Caco-2 (cell line): ENCODE results near the gene HOXD8. TPM values are rescaled to one million over a fixed set of nuclear protein-coding genes. Genes with fewer than 3 reads are reported as not detected.

ENCODE experiments used
- BruUV-seq: library from RNA; stranded (reverse); fragments of 400-500 nt; replicated peaks from 2 replicates; lab custom pipeline; 2021; lab: Mats Ljungman, UMichigan
- CTCF ChIA-PET: fragments of 300-600 bp; sonication (Branson Sonifier 250); formaldehyde crosslinking; loops from one replicate; lab custom pipeline; 2022; ENCODE audit warnings: antibody characterized with exemption; lab: Charles Lee
- POLR2A ChIA-PET: fragments of 300-600 bp; sonication (Branson Sonifier 250); formaldehyde crosslinking; loops from one replicate; lab custom pipeline; 2022; ENCODE audit warnings: antibody characterized with exemption; lab: Charles Lee
- DNase-seq, 2 experiments: peaks; one replicate each; pipeline versions ENCODE4 v3.0.0 to v3.0.0-alpha.2; 2020 to 2022
- H3K27me3 ChIP-seq: replicated peaks from 2 replicates; pipeline ENCODE4 v1.6.0; 2011; ENCODE audit warnings: low read length; ENCODE audit not compliant: control insufficient read depth, insufficient read depth
- H3K36me3 ChIP-seq: 2 replicates; pipeline ENCODE4 v1.5.1; 2011; ENCODE audit warnings: low read length; ENCODE audit not compliant: control insufficient read depth, insufficient read depth
- H3K4me1 ChIP-seq: fragments of 250-450 bp; sonication (Bioruptor Pico); 2 replicates; pipeline ENCODE4 v1.5.1; 2020; ENCODE audit warnings: mild to moderate bottlenecking
- H3K4me3 ChIP-seq: 2 replicates; pipeline ENCODE4 v1.5.1; 2011; ENCODE audit warnings: low read depth, mild to moderate bottlenecking, control low read depth, low read length
- H3K9me3 ChIP-seq: fragments of 250-450 bp; sonication (Bioruptor Pico); 2 replicates; pipeline ENCODE4 v1.5.1; 2020; ENCODE audit warnings: mild to moderate bottlenecking, moderate library complexity
- H3K27ac Mint-ChIP-seq: one replicate; pipeline ENCODE4 v1.8.0; 2022; ENCODE audit warnings: mixed read lengths; ENCODE audit not compliant: unreplicated experiment
- H3K27me3 Mint-ChIP-seq: one replicate; pipeline ENCODE4 v1.8.0; 2022; ENCODE audit warnings: mixed read lengths; ENCODE audit not compliant: insufficient read depth, unreplicated experiment
- H3K36me3 Mint-ChIP-seq: one replicate; pipeline ENCODE4 v1.8.0; 2022; ENCODE audit warnings: mild to moderate bottlenecking, mixed read lengths; ENCODE audit not compliant: insufficient read depth, unreplicated experiment
- H3K4me1 Mint-ChIP-seq: one replicate; pipeline ENCODE4 v1.8.0; 2022; ENCODE audit warnings: low read depth, mixed read lengths; ENCODE audit not compliant: unreplicated experiment
- H3K4me3 Mint-ChIP-seq: one replicate; pipeline ENCODE4 v1.8.0; 2022; ENCODE audit warnings: mild to moderate bottlenecking, moderate library complexity, mixed read lengths; ENCODE audit not compliant: unreplicated experiment
- H3K9me3 Mint-ChIP-seq: one replicate; pipeline ENCODE4 v1.8.0; 2022; ENCODE audit warnings: mixed read lengths; ENCODE audit not compliant: unreplicated experiment
- intact Hi-C: fragments of 100-400 bp; cut with micrococcal nuclease; formaldehyde crosslinking; loops from one replicate; pipeline ENCODE4 v1.10.0; 2022; ENCODE audit not compliant: unreplicated experiment
- total RNA-seq: library from RNA; stranded (reverse); gene quantifications from 2 replicates; pipeline ENCODE4 v1.2.3, GENCODE V29; 2022
- TF ChIP-seq, protein P1 (sequence below), 2 experiments: fragments of 200-600 bp in 1 of 2; IDR thresholded peaks; 1 replicate in 1 of 2; 2 replicates in 1 of 2; pipeline versions ENCODE4 v1.5.1 to v1.8.0; 2011 to 2022; ENCODE audit warnings: antibody characterized with exemption in 1 of 2, control low read depth in 1 of 2, inconsistent platforms in 1 of 2, low read depth in 1 of 2, low read length in 1 of 2, mild to moderate bottlenecking in 1 of 2, moderate library complexity in 1 of 2; ENCODE audit not compliant: insufficient read depth in 1 of 2, severe bottlenecking in 1 of 2, unreplicated experiment in 1 of 2

HOXD8 gene
- total RNA-seq, 1 experiment from 2014 or later = not detected

DNA sequence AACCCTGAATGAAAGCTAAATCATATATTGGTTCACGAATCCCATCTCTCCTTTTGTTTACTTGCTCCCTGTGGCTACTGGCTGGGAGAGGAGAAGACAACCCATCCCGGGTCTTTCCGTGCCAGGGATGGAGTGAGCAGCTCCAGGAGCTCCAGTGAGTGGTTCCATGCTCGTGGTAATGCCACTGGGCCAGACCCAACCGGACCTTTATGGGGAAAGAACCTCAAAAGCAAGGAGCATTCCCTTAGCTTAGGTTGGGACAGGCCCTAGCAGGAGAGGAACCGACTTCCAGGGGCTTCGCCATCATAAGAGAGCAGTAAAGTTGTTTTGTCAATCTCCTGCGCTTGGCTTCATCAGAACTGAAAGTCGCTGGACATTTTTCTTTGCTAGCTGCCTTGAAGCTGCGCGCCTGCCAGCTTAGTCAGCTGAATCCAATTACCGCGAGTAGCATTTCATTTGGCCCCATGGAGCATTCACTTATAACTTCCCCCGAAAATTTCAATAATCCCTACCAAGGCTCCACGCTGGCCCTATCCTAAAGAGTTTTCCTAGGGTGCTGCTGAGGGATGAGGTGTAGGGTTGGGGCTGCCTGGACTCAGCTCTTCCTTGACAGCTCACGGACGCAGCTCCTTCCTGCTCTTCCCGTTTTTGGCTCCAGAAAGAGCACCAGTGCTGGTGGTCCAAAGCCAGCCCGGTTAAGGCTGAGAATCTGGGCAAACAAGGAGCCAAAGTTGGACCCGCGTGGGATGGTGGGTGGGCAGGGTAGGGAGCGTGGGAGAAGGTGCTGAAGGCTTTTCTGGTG is 32.5 kb downstream of the HOXD8 start:
- Histone ChIP-seq H3K36me3 (no peaks in the 10 kb centered on the region), H3K9me3 (no peaks in the 10 kb centered on the region), H3K4me1 (no peaks in the 10 kb centered on the region), H3K4me3 (no peak overlapping the region), H3K27me3 (no peaks in the 10 kb centered on the region; the same call in 1 of the 2 replicates)
- Mint-ChIP-seq H3K36me3 (no peaks in the 10 kb centered on the region), H3K4me1 (no peaks in the 10 kb centered on the region), H3K4me3 (no peak overlapping the region), H3K27me3 (peaks cover 15% of the 10 kb centered on the region), H3K9me3 (peaks cover 9% of the 10 kb centered on the region), H3K27ac (no peak overlapping the region)
- ChIA-PET POLR2A (no interaction called here), CTCF (interaction anchor here (1.2 kb wide), 1 partner anchor 293 kb away, joined by 3 read pairs; no protein-coding TSS in a partner anchor)
- DNase-seq = no peak
- intact Hi-C loops = no loop called here
- TF ChIP-seq, protein P1, sequence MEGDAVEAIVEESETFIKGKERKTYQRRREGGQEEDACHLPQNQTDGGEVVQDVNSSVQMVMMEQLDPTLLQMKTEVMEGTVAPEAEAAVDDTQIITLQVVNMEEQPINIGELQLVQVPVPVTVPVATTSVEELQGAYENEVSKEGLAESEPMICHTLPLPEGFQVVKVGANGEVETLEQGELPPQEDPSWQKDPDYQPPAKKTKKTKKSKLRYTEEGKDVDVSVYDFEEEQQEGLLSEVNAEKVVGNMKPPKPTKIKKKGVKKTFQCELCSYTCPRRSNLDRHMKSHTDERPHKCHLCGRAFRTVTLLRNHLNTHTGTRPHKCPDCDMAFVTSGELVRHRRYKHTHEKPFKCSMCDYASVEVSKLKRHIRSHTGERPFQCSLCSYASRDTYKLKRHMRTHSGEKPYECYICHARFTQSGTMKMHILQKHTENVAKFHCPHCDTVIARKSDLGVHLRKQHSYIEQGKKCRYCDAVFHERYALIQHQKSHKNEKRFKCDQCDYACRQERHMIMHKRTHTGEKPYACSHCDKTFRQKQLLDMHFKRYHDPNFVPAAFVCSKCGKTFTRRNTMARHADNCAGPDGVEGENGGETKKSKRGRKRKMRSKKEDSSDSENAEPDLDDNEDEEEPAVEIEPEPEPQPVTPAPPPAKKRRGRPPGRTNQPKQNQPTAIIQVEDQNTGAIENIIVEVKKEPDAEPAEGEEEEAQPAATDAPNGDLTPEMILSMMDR (IDR thresholded peaks at IDR 0.05; ENCODE audit: insufficient read depth in 1 of 2, low read depth in 1 of 2, low read length in 1 of 2, severe bottlenecking in 1 of 2, unreplicated experiment in 1 of 2) = no peak
- no TSS peak for BruUV-seq

GRCh38 chr2:176162911-176163671 is 33.6 kb downstream of the HOXD8 start:
- no peaks in the 10 kb centered on the region for H3K9me3 ChIP-seq
- TF ChIP-seq, protein P1 (IDR thresholded peaks at IDR 0.05; ENCODE audit: insufficient read depth in 1 of 2, low read depth in 1 of 2, low read length in 1 of 2, severe bottlenecking in 1 of 2, unreplicated experiment in 1 of 2) = no peak
- Mint-ChIP-seq H3K27me3 (peaks cover 12% of the 10 kb centered on the region), H3K27ac (no peak overlapping the region), H3K4me1 (no peaks in the 10 kb centered on the region), H3K9me3 (peaks cover 9% of the 10 kb centered on the region), H3K4me3 (no peak overlapping the region), H3K36me3 (no peaks in the 10 kb centered on the region)
- no peaks in the 10 kb centered on the region for H3K4me1 ChIP-seq
- ChIA-PET CTCF (no interaction called here), POLR2A (no interaction called here)
- no peaks in the 10 kb centered on the region for H3K36me3 ChIP-seq
- intact Hi-C loops = no loop called here
- H3K27me3 ChIP-seq = no peaks in the 10 kb centered on the region
- H3K4me3 ChIP-seq = no peak overlapping the region
- no TSS peak for BruUV-seq
- DNase-seq = no peak

DNA sequence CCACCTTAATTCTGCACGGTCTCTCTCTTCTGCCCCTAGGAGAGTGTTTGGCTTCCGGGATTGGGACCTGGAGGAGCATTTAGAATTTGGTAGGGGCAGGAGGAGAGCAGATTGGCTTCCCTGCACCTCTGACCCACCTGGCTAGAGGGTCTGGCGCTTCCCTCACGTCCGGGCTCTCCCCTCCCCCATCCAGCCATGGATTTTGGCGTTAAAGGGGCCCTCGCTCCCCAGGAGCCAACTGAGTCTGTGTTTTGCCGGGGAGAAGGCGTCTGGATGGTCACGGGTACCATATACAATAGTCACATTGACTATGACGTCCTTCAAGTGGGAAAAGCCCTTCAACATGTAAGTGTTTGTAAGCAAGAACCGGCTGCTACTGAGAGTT is 34.2 kb downstream of the HOXD8 start:
- H3K36me3 ChIP-seq = no peaks in the 10 kb centered on the region
- Mint-ChIP-seq H3K27ac (no peak overlapping the region), H3K4me1 (no peaks in the 10 kb centered on the region), H3K4me3 (no peak overlapping the region), H3K27me3 (peaks cover 10% of the 10 kb centered on the region), H3K9me3 (peaks cover 9% of the 10 kb centered on the region), H3K36me3 (no peaks in the 10 kb centered on the region)
- no peak for DNase-seq
- ChIA-PET POLR2A (no interaction called here), CTCF (no interaction called here)
- H3K4me1 ChIP-seq = no peaks in the 10 kb centered on the region
- BruUV-seq = no TSS peak
- no peaks in the 10 kb centered on the region for H3K9me3 ChIP-seq
- no peaks in the 10 kb centered on the region for H3K27me3 ChIP-seq
- intact Hi-C loops = no loop called here
- TF ChIP-seq, protein P1 (IDR thresholded peaks at IDR 0.05; ENCODE audit: insufficient read depth in 1 of 2, low read depth in 1 of 2, low read length in 1 of 2, severe bottlenecking in 1 of 2, unreplicated experiment in 1 of 2) = no peak
- H3K4me3 ChIP-seq = no peak overlapping the region
